Lower leg skin (tissue), 4 donors: ENCODE data around the gene TEX101. TPM values are rescaled to one million over a fixed set of nuclear protein-coding genes. Genes with fewer than 3 reads are reported as not detected.
A peak's percentile ranks its signal among the peaks of the same experiment; 100 is the strongest.
"Not testable (repeated sequence)": the region's sequence is repeated elsewhere in the genome, so short reads cannot be mapped to it uniquely, and the experiment has no call there.

Experiments used
- DNase-seq, 2 donors: peaks; one replicate each; pipeline ENCODE4 v3.0.0-alpha.2; 2019; ENCODE audit warnings: low spot score in 2 of 2
- H3K4me3 ChIP-seq: fragments of 200-600 bp; sonication (generic); 2 replicates; pipeline ENCODE4 v1.5.1; 2017; ENCODE audit warnings: mild to moderate bottlenecking, low read depth; ENCODE audit not compliant: poor library complexity, severe bottlenecking
- POLR2A ChIP-seq, 2 donors: fragments of 450-650 bp; IDR thresholded peaks; one replicate each; pipeline ENCODE4 v1.6.1; 2016 to 2017; ENCODE audit warnings: antibody characterized with exemption in 2 of 2, mild to moderate bottlenecking in 1 of 2, moderate library complexity in 1 of 2
- WGBS, 2 donors: methylation state at CpG; one replicate each; pipeline ENCODE4 v1.1.5; 2018; 5-methylcytosine and 5-hydroxymethylcytosine counted together
- intact Hi-C: fragments of 100-400 bp; cut with DNase I; formaldehyde crosslinking; loops from one replicate; pipeline ENCODE4 v1.15.0; 2023; ENCODE audit warnings: low total_unique reads
- total RNA-seq, 4 donors: library from RNA; depleted of rRNA; stranded (reverse); fragments of >200 nt; gene quantifications; one replicate each; pipeline ENCODE4 v1.1.0, GENCODE V29; 2016
- TF ChIP-seq, protein P1 (sequence below), 3 donors: fragments of 450-650 bp; IDR thresholded peaks; one replicate each; pipeline ENCODE4 v1.5.1; 2016; ENCODE audit warnings: antibody characterized with exemption in 3 of 3, mild to moderate bottlenecking in 3 of 3, moderate library complexity in 2 of 3

The TEX101 gene
- total RNA-seq: under 1 TPM in 1 of 4 donors, not detected in 3; 0.74 TPM

DNA sequence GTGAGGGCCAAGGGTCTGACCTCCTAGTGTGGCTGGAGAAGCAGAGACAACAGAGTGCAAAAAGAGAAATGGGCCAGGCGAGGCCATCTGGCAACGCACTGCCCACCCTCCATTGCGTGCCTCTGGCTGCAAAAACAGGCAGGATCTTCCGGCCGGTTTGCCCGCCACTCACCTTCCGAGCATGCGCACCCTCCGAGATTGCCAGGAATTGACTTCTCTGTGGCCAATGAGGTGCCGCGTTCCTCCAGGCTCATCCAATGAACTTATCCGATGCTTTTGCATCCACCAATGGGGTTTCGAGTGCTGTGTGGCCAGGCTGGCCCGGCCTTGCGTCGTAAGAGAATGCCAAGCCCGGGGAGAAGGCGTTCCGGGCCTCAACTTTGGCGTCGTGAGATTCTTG, at the start of gene TEX101:
TSS of gene TEX101 (plus strand) at position 337 of the 400 bp plus-strand sequence. CDS start 1,030 bp downstream, outside the sequence.
- TF ChIP-seq, protein P1, sequence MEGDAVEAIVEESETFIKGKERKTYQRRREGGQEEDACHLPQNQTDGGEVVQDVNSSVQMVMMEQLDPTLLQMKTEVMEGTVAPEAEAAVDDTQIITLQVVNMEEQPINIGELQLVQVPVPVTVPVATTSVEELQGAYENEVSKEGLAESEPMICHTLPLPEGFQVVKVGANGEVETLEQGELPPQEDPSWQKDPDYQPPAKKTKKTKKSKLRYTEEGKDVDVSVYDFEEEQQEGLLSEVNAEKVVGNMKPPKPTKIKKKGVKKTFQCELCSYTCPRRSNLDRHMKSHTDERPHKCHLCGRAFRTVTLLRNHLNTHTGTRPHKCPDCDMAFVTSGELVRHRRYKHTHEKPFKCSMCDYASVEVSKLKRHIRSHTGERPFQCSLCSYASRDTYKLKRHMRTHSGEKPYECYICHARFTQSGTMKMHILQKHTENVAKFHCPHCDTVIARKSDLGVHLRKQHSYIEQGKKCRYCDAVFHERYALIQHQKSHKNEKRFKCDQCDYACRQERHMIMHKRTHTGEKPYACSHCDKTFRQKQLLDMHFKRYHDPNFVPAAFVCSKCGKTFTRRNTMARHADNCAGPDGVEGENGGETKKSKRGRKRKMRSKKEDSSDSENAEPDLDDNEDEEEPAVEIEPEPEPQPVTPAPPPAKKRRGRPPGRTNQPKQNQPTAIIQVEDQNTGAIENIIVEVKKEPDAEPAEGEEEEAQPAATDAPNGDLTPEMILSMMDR (IDR thresholded peaks at IDR 0.05): no peak
- TF ChIP-seq POLR2A (IDR thresholded peaks at IDR 0.05): no peak
- H3K4me3 ChIP-seq: no peak within 1 kb of the TSS
- intact Hi-C loops: no loop called here
- DNase-seq: peak in 1 of 2 donors; percentile 43
- WGBS, 2 donors: 94 to 96% methylated on average over 21 of the region's 21 CpGs

- WGBS, 2 donors: 82 to 85% methylated on average over 5 of the region's 9 CpGs
- H3K4me3 ChIP-seq, intact Hi-C loops, DNase-seq: not testable (repeated sequence)
These were observed 49.0 kb upstream of the TEX101 start for GRCh38 chr19:43365677-43366076.

DNA sequence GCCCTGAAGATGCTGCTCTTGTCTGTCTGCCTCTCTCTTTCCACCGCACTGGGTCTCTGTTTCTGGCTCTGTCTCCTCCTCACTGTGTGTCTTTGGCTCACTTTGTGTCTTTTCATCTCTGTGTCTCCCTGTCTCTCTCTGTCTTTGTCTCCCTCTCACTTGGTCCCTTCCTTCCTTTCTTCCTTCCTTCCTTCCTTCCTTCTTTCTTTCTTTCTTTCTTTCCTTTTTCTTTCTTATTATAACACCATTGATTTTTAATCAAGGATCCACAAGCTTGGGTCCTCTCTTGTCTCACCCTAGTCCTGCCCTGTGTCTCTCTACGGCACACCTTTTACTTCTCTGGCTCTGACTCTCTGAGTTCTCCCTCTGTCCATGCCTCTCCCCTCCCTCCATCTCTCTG, 46.9 kb upstream of the TEX101 start:
- no peak for DNase-seq
- WGBS, 2 donors: 67 to 87% methylated on average over 2 of the region's 2 CpGs
- intact Hi-C loops: no loop called here
- TF ChIP-seq, protein P1 (IDR thresholded peaks at IDR 0.05): no peak
- no peak for TF ChIP-seq POLR2A (IDR thresholded peaks at IDR 0.05)
- H3K4me3 ChIP-seq: no peak overlapping the region

GRCh38 chr19:43368897-43369296, 45.8 kb upstream of the TEX101 start:
- intact Hi-C loops, DNase-seq, H3K4me3 ChIP-seq: not testable (repeated sequence)
- WGBS, 2 donors: 48% methylated on average over 5 to 7 of the region's 9 CpGs

GRCh38 chr19:43371909-43372308, 42.8 kb upstream of the TEX101 start:
- DNase-seq: no peak
- H3K4me3 ChIP-seq: no peak overlapping the region
- TF ChIP-seq, protein P1 (IDR thresholded peaks at IDR 0.05): no peak
- no peak for TF ChIP-seq POLR2A (IDR thresholded peaks at IDR 0.05)
- intact Hi-C loops: no loop called here
- 66 to 79% methylated on average over 8 of the region's 8 CpGs for WGBS, 2 donors

- TF ChIP-seq POLR2A (IDR thresholded peaks at IDR 0.05): no peak
- TF ChIP-seq, protein P1 (IDR thresholded peaks at IDR 0.05): no peak
- WGBS, 2 donors: 73 to 88% methylated on average over 7 of the region's 7 CpGs
- DNase-seq: no peak
- no peak overlapping the region for H3K4me3 ChIP-seq
- intact Hi-C loops: no loop called here
These were observed 42.2 kb upstream of the TEX101 start for GRCh38 chr19:43372462-43372861.

DNA sequence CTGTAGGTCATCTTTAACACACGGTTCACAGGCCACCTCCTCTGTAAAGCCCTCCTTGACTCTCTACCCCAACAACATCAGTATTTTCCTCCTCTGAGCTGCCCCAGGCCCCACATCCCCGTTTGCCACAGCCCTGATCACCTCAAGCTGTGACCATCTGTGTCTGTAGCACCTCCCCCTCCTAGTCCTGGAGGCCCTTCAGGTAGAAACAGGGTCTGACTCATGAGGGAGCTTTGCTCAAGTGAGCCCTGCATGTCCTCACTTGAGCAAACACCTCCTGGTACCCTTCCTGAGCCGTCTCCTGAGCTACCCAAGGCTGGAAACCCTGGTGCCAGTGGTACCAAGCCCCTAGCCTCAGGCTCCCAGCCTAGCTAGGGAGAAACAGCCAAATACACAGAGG, 37.1 kb upstream of the TEX101 start:
- WGBS, 2 donors: no CpG with 5 or more reads among the region's 3 CpGs
- H3K4me3 ChIP-seq, intact Hi-C loops, DNase-seq: not testable (repeated sequence)
